GM23338 (cell line): ENCODE data around the gene ZNF226.
"Not testable (repeated sequence)": the region's sequence is repeated elsewhere in the genome, so short reads cannot be mapped to it uniquely, and the experiment has no call there.

ENCODE experiments used
- EZH2 ChIP-seq: fragments of 200-600 bp; sonication (generic); IDR thresholded peaks from one replicate; pipeline ENCODE4 v1.8.0; 2017; ENCODE audit warnings: antibody characterized with exemption, mild to moderate bottlenecking, low read depth; ENCODE audit not compliant: unreplicated experiment
- JUNB ChIP-seq: IDR thresholded peaks from one replicate; pipeline ENCODE4 v1.6.1; 2016; ENCODE audit warnings: antibody characterized with exemption; ENCODE audit not compliant: unreplicated experiment
- POLR2AphosphoS5 ChIP-seq: IDR thresholded peaks from 2 replicates; pipeline ENCODE4 v1.6.1; 2016; ENCODE audit warnings: antibody characterized with exemption, low read depth
- ZNF114 ChIP-seq: fragments of 250-450 bp; sonication (Bioruptor Pico); IDR thresholded peaks from 2 replicates; pipeline ENCODE4 v1.5.0; 2020; ENCODE audit warnings: mild to moderate bottlenecking, moderate library complexity
- TF ChIP-seq, protein P1 (sequence below), 2 experiments: fragments of 200-600 bp in 1 of 2; sonication (generic) in 1 of 2; conservative IDR thresholded peaks; 2 replicates each; pipeline versions ENCODE4 v1.5.1 to v1.6.1; 2016 to 2017; ENCODE audit warnings: antibody characterized with exemption in 2 of 2, low read depth in 2 of 2, mild to moderate bottlenecking in 2 of 2, moderate library complexity in 1 of 2
- TF ChIP-seq, protein P2 (sequence below): fragments of 250-450 bp; sonication (Bioruptor Pico); IDR thresholded peaks from 2 replicates; pipeline ENCODE4 v1.5.0; 2020; ENCODE audit warnings: mild to moderate bottlenecking, moderate library complexity

DNA sequence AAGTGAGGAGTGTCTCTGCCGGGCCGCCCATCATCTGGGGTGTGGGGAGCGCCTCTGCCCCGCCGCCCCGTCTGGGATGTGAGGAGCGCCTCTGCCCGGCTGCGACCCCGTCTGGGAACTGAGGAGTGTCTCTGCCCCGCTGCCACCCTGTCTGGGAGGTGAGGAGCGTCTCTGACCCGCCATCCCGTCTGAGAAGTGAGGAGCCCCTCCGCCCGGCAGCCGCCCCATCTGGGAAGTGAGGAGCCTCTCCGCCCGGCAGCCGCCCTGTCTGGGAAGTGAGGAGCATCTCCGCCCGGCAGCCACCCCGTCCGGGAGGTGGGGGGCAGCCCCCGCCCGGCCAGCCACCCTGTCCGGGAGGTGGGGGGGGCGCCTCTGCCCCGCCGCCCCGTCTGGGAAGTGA, 39.0 kb downstream of the ZNF226 start:
- TF ChIP-seq, protein P1, sequence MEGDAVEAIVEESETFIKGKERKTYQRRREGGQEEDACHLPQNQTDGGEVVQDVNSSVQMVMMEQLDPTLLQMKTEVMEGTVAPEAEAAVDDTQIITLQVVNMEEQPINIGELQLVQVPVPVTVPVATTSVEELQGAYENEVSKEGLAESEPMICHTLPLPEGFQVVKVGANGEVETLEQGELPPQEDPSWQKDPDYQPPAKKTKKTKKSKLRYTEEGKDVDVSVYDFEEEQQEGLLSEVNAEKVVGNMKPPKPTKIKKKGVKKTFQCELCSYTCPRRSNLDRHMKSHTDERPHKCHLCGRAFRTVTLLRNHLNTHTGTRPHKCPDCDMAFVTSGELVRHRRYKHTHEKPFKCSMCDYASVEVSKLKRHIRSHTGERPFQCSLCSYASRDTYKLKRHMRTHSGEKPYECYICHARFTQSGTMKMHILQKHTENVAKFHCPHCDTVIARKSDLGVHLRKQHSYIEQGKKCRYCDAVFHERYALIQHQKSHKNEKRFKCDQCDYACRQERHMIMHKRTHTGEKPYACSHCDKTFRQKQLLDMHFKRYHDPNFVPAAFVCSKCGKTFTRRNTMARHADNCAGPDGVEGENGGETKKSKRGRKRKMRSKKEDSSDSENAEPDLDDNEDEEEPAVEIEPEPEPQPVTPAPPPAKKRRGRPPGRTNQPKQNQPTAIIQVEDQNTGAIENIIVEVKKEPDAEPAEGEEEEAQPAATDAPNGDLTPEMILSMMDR (conservative IDR thresholded peaks at IDR 0.05; ENCODE audit: low read depth in 2 of 2) = not testable (repeated sequence)
- not testable (repeated sequence) for TF ChIP-seq ZNF114 (CRISPR knock-in tag); JUNB; POLR2AphosphoS5; EZH2
- TF ChIP-seq, protein P2, sequence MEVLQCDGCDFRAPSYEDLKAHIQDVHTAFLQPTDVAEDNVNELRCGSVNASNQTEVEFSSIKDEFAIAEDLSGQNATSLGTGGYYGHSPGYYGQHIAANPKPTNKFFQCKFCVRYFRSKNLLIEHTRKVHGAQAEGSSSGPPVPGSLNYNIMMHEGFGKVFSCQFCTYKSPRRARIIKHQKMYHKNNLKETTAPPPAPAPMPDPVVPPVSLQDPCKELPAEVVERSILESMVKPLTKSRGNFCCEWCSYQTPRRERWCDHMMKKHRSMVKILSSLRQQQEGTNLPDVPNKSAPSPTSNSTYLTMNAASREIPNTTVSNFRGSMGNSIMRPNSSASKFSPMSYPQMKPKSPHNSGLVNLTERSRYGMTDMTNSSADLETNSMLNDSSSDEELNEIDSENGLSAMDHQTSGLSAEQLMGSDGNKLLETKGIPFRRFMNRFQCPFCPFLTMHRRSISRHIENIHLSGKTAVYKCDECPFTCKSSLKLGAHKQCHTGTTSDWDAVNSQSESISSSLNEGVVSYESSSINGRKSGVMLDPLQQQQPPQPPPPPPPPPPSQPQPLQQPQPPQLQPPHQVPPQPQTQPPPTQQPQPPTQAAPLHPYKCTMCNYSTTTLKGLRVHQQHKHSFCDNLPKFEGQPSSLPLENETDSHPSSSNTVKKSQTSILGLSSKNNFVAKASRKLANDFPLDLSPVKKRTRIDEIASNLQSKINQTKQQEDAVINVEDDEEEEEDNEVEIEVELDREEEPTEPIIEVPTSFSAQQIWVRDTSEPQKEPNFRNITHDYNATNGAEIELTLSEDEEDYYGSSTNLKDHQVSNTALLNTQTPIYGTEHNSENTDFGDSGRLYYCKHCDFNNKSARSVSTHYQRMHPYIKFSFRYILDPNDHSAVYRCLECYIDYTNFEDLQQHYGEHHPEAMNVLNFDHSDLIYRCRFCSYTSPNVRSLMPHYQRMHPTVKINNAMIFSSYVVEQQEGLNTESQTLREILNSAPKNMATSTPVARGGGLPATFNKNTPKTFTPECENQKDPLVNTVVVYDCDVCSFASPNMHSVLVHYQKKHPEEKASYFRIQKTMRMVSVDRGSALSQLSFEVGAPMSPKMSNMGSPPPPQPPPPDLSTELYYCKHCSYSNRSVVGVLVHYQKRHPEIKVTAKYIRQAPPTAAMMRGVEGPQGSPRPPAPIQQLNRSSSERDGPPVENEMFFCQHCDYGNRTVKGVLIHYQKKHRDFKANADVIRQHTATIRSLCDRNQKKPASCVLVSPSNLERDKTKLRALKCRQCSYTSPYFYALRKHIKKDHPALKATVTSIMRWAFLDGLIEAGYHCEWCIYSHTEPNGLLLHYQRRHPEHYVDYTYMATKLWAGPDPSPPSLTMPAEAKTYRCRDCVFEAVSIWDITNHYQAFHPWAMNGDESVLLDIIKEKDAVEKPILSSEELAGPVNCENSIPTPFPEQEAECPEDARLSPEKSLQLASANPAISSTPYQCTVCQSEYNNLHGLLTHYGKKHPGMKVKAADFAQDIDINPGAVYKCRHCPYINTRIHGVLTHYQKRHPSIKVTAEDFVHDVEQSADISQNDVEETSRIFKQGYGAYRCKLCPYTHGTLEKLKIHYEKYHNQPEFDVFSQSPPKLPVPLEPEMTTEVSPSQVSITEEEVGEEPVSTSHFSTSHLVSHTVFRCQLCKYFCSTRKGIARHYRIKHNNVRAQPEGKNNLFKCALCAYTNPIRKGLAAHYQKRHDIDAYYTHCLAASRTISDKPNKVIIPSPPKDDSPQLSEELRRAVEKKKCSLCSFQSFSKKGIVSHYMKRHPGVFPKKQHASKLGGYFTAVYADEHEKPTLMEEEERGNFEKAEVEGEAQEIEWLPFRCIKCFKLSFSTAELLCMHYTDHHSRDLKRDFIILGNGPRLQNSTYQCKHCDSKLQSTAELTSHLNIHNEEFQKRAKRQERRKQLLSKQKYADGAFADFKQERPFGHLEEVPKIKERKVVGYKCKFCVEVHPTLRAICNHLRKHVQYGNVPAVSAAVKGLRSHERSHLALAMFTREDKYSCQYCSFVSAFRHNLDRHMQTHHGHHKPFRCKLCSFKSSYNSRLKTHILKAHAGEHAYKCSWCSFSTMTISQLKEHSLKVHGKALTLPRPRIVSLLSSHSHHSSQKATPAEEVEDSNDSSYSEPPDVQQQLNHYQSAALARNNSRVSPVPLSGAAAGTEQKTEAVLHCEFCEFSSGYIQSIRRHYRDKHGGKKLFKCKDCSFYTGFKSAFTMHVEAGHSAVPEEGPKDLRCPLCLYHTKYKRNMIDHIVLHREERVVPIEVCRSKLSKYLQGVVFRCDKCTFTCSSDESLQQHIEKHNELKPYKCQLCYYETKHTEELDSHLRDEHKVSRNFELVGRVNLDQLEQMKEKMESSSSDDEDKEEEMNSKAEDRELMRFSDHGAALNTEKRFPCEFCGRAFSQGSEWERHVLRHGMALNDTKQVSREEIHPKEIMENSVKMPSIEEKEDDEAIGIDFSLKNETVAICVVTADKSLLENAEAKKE (CRISPR knock-in tag) = not testable (repeated sequence)
